Astrocyte (in vitro differentiated cells and primary cell): ENCODE data around the gene KLHDC9.
"Not testable (repeated sequence)": the region's sequence is repeated elsewhere in the genome, so short reads cannot be mapped to it uniquely, and the experiment has no call there.

Experiments
- EZH2 ChIP-seq: IDR thresholded peaks from 2 replicates; pipeline ENCODE4 v1.6.1; 2012; ENCODE audit warnings: mild to moderate bottlenecking, low read length, inconsistent platforms; ENCODE audit not compliant: insufficient read depth
- TF ChIP-seq, protein P1 (sequence below): IDR thresholded peaks from 2 replicates; pipeline ENCODE4 v1.5.1; 2011; ENCODE audit warnings: low read depth, mild to moderate bottlenecking, inconsistent platforms, low read length, moderate library complexity; ENCODE audit not compliant: insufficient read depth

- TF ChIP-seq, protein P1, sequence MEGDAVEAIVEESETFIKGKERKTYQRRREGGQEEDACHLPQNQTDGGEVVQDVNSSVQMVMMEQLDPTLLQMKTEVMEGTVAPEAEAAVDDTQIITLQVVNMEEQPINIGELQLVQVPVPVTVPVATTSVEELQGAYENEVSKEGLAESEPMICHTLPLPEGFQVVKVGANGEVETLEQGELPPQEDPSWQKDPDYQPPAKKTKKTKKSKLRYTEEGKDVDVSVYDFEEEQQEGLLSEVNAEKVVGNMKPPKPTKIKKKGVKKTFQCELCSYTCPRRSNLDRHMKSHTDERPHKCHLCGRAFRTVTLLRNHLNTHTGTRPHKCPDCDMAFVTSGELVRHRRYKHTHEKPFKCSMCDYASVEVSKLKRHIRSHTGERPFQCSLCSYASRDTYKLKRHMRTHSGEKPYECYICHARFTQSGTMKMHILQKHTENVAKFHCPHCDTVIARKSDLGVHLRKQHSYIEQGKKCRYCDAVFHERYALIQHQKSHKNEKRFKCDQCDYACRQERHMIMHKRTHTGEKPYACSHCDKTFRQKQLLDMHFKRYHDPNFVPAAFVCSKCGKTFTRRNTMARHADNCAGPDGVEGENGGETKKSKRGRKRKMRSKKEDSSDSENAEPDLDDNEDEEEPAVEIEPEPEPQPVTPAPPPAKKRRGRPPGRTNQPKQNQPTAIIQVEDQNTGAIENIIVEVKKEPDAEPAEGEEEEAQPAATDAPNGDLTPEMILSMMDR: not testable (repeated sequence)
- not testable (repeated sequence) for TF ChIP-seq EZH2
These were observed 34.2 kb upstream of the KLHDC9 start for GRCh38 chr1:161063936-161064335.
